Mesenchymal stem cell (in vitro differentiated cells and primary cell): ENCODE data around the gene HOXD9.

Experiments
- DNase-seq: peaks from one replicate; pipeline ENCODE4 v3.0.0-alpha.2; 2013
- H2AFZ ChIP-seq: one replicate; pipeline ENCODE4 v1.6.1; 2013; ENCODE audit warnings: low read depth, mild to moderate bottlenecking, control low read depth, inconsistent platforms, low read length, moderate library complexity
- H2AK5ac ChIP-seq: 2 replicates; pipeline ENCODE4 v1.6.1; 2013; ENCODE audit warnings: low read length, moderate library complexity, mild to moderate bottlenecking, inconsistent platforms; ENCODE audit not compliant: severe bottlenecking
- H2BK120ac ChIP-seq: one replicate; pipeline ENCODE4 v1.6.1; 2013; ENCODE audit warnings: low read depth, mild to moderate bottlenecking, inconsistent platforms, low read length, moderate library complexity
- H2BK12ac ChIP-seq, 2 experiments: one replicate each; pipeline ENCODE4 v1.6.1; 2013; ENCODE audit warnings: inconsistent platforms in 2 of 2, low read length in 2 of 2, mild to moderate bottlenecking in 2 of 2, moderate library complexity in 2 of 2, control low read depth in 1 of 2
- H2BK15ac ChIP-seq: one replicate; pipeline ENCODE4 v1.6.1; 2013; ENCODE audit warnings: mild to moderate bottlenecking, low read depth, inconsistent platforms; ENCODE audit not compliant: poor library complexity, severe bottlenecking
- H2BK5ac ChIP-seq: 2 replicates; pipeline ENCODE4 v1.6.1; 2013; ENCODE audit warnings: low read depth, mild to moderate bottlenecking, low read length, control low read depth, inconsistent platforms; ENCODE audit not compliant: poor library complexity, severe bottlenecking
- H3K14ac ChIP-seq, 2 experiments: one replicate each; pipeline ENCODE4 v1.6.1; 2013; ENCODE audit warnings: inconsistent platforms in 2 of 2, low read length in 2 of 2, control low read depth in 1 of 2, mild to moderate bottlenecking in 1 of 2, moderate library complexity in 1 of 2
- H3K18ac ChIP-seq, 2 experiments: one replicate each; pipeline ENCODE4 v1.6.1; 2013; ENCODE audit warnings: inconsistent platforms in 2 of 2, low read length in 2 of 2, control low read depth in 1 of 2, low read depth in 1 of 2, mild to moderate bottlenecking in 1 of 2
- H3K23ac ChIP-seq, 2 experiments: one replicate each; pipeline ENCODE4 v1.6.1; 2013; ENCODE audit warnings: inconsistent platforms in 2 of 2, low read length in 2 of 2, mild to moderate bottlenecking in 2 of 2, moderate library complexity in 2 of 2, control low read depth in 1 of 2
- H3K27ac ChIP-seq: 2 replicates; pipeline ENCODE4 v1.5.1; 2013; ENCODE audit warnings: mild to moderate bottlenecking, moderate library complexity, low read length, control low read depth, inconsistent platforms; ENCODE audit not compliant: poor library complexity, severe bottlenecking
- H3K27me3 ChIP-seq, 2 experiments: 2 replicates each; pipeline versions ENCODE4 v1.6.1 to v1.7.0; 2013; ENCODE audit warnings: low read length in 2 of 2, mild to moderate bottlenecking in 2 of 2, moderate library complexity in 2 of 2, control low read depth in 1 of 2, inconsistent platforms in 1 of 2; ENCODE audit not compliant: control insufficient read depth in 1 of 2, insufficient read depth in 1 of 2
- H3K36me3 ChIP-seq, 2 experiments: 2 replicates each; pipeline versions ENCODE4 v1.6.1 to v1.7.0; 2013; ENCODE audit warnings: low read length in 2 of 2, control low read depth in 1 of 2, inconsistent platforms in 1 of 2, low read depth in 1 of 2, mild to moderate bottlenecking in 1 of 2; ENCODE audit not compliant: insufficient read depth in 2 of 2, control insufficient read depth in 1 of 2
- H3K4ac ChIP-seq, 2 experiments: one replicate each; pipeline ENCODE4 v1.6.1; 2013; ENCODE audit warnings: inconsistent platforms in 2 of 2, low read length in 2 of 2, mild to moderate bottlenecking in 2 of 2, moderate library complexity in 2 of 2, control low read depth in 1 of 2, low read depth in 1 of 2
- H3K4me1 ChIP-seq: 2 replicates; pipeline ENCODE4 v1.6.1; 2013; ENCODE audit warnings: low read depth, low read length, control low read depth; ENCODE audit not compliant: control insufficient read depth, insufficient read depth
- H3K4me2 ChIP-seq: 2 replicates; pipeline ENCODE4 v1.6.1; 2013; ENCODE audit warnings: low read length, mild to moderate bottlenecking, inconsistent platforms; ENCODE audit not compliant: poor library complexity, severe bottlenecking
- H3K4me3 ChIP-seq, 2 experiments: 2 replicates each; pipeline versions ENCODE4 v1.5.1 to v1.7.0; 2013; ENCODE audit warnings: low read length in 2 of 2, mild to moderate bottlenecking in 2 of 2, control low read depth in 1 of 2, low read depth in 1 of 2; ENCODE audit not compliant: insufficient read depth in 1 of 2
- H3K79me1 ChIP-seq: replicated peaks from 2 replicates; pipeline ENCODE4 v1.6.1; 2013; ENCODE audit warnings: mild to moderate bottlenecking, control low read depth, low read length, inconsistent platforms; ENCODE audit not compliant: poor library complexity, severe bottlenecking
- H3K9ac ChIP-seq: 2 replicates; pipeline ENCODE4 v1.7.0; 2013; ENCODE audit warnings: mild to moderate bottlenecking, low read length, moderate library complexity
- H3K9me3 ChIP-seq: 2 replicates; pipeline ENCODE4 v1.7.0; 2013; ENCODE audit warnings: mild to moderate bottlenecking, low read length; ENCODE audit not compliant: control insufficient read depth
- H4K8ac ChIP-seq: one replicate; pipeline ENCODE4 v1.6.1; 2013; ENCODE audit warnings: inconsistent platforms, mild to moderate bottlenecking, low read length, moderate library complexity
- H4K91ac ChIP-seq: one replicate; pipeline ENCODE4 v1.6.1; 2013; ENCODE audit warnings: mild to moderate bottlenecking, low read length, inconsistent platforms
- WGBS: methylation state at CpG from one replicate; pipeline ENCODE4 v1.1.7; 2013; ENCODE audit warnings: mixed read lengths; 5-methylcytosine and 5-hydroxymethylcytosine counted together

Gene HOXD9

DNA sequence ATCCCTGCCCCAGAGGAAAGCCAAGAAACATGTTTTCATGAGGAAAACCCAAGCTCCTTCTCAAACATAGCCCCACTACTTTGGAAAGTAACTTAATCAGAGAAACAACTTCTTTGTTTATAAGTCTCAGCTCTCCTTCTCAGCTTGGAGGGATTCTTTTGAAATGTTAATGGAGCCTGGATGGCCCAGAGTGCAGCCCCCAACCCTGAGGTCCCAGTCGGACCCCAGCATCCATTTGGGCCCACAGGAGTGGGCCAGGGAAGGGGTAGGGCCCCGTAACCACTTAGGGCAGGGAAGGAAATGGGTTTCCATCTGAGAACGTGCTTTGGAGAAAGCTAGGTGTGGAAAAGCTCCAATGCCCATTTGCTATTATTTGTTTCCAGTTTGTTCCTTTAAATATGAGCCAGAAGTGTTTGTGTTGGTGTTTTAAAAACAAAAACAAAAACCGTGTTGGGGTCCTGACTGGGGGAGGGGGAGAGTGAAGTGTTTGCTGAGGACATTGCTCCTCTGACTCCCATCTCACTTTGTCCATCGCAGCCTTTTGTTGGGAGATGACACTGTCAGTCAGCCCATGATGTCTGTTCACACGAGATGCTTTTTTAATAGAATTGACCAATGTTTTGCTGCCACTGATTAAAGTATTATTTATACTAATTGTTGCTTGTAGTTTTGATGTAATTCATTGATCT, 33.0 kb downstream of the HOXD9 start:
- no peak overlapping the region for H3K4me2 ChIP-seq
- no peak overlapping the region for H2BK12ac ChIP-seq
- no peak overlapping the region for H3K4ac ChIP-seq
- peaks cover 0 to 78% of the 10 kb centered on the region in 2 experiments for H3K27me3 ChIP-seq
- H3K23ac ChIP-seq: no peak overlapping the region
- no peak overlapping the region for H3K4me3 ChIP-seq
- no peak overlapping the region for H3K27ac ChIP-seq
- no peak overlapping the region for H2BK120ac ChIP-seq
- H3K18ac ChIP-seq: no peak overlapping the region
- 13% methylated on average over 6 of the region's 6 CpGs for WGBS
- peaks cover 27% of the 10 kb centered on the region for H3K4me1 ChIP-seq
- no peak overlapping the region for H3K14ac ChIP-seq
- no peak for DNase-seq
- no peak overlapping the region for H2AFZ ChIP-seq
- peaks cover 7 to 13% of the 10 kb centered on the region in 2 experiments for H3K36me3 ChIP-seq
- no peak overlapping the region for H3K9ac ChIP-seq
- peaks cover 7% of the 10 kb centered on the region for H3K79me1 ChIP-seq
- no peak overlapping the region for H2AK5ac ChIP-seq
- no peak overlapping the region for H2BK5ac ChIP-seq
- no peak overlapping the region for H2BK15ac ChIP-seq
- H4K8ac ChIP-seq: no peak overlapping the region
- no peak overlapping the region for H4K91ac ChIP-seq
- no peaks in the 10 kb centered on the region for H3K9me3 ChIP-seq

DNA sequence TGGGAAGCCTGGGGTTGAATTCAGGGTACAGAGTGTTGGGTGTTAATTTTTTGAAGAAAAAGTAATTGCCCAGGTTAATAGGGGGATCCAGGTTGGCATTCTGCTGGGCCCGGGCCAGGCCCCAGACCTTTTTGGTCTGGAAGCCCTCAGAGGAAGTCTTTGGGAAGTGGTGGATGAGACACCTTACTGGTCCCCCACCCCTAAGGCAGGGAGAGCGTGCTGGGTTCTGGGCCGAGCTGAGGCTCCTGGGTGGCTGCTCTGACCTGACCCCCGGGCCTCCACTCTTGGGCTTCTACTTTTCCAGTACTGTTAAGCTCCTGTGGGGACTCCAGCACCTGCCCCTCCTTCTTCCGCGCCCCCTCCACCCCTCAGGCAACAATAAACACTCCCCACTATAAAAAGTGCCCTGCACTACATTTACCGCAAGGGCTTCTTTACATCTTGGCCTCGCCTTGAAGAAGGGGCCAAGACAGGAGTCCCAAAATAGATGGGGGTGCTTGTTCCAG, 33.8 kb downstream of the HOXD9 start:
- H3K9ac ChIP-seq: no peak overlapping the region
- peak overlapping the region in 1 of 2 experiments; percentile 74 for H3K4me3 ChIP-seq
- H2AK5ac ChIP-seq: no peak overlapping the region
- H3K79me1 ChIP-seq: peaks cover 5% of the 10 kb centered on the region
- no peak overlapping the region for H3K23ac ChIP-seq
- H2BK5ac ChIP-seq: no peak overlapping the region
- peaks cover 3 to 13% of the 10 kb centered on the region in 2 experiments for H3K36me3 ChIP-seq
- H2AFZ ChIP-seq: no peak overlapping the region
- 17% methylated on average over 7 of the region's 8 CpGs for WGBS
- H2BK15ac ChIP-seq: no peak overlapping the region
- H4K91ac ChIP-seq: no peak overlapping the region
- H3K4ac ChIP-seq: no peak overlapping the region
- H4K8ac ChIP-seq: no peak overlapping the region
- H2BK120ac ChIP-seq: no peak overlapping the region
- peaks cover 0 to 78% of the 10 kb centered on the region in 2 experiments for H3K27me3 ChIP-seq
- no peak overlapping the region for H3K27ac ChIP-seq
- no peak overlapping the region for H3K14ac ChIP-seq
- no peak overlapping the region for H3K18ac ChIP-seq
- peaks cover 27% of the 10 kb centered on the region for H3K4me1 ChIP-seq
- H2BK12ac ChIP-seq: no peak overlapping the region
- H3K4me2 ChIP-seq: no peak overlapping the region
- H3K9me3 ChIP-seq: no peaks in the 10 kb centered on the region
- no peak for DNase-seq

- peak within 1 kb of the TSS; percentile 83 for H3K4me2 ChIP-seq
- peaks cover 24% of the 10 kb centered on the region for H3K4me1 ChIP-seq
- no peaks in the 10 kb centered on the region for H3K9me3 ChIP-seq
- H4K91ac ChIP-seq: no peak within 1 kb of the TSS
- H2BK5ac ChIP-seq: no peak within 1 kb of the TSS
- peaks cover 5% of the 10 kb centered on the region for H3K79me1 ChIP-seq
- no peak within 1 kb of the TSS for H2AK5ac ChIP-seq
- no peak within 1 kb of the TSS for H2AFZ ChIP-seq
- no peak within 1 kb of the TSS for H3K4ac ChIP-seq
- H3K23ac ChIP-seq: no peak within 1 kb of the TSS
- peaks cover 3 to 13% of the 10 kb centered on the region in 2 experiments for H3K36me3 ChIP-seq
- peak within 1 kb of the TSS; percentile 38 to 74 for H3K4me3 ChIP-seq
- no peak within 1 kb of the TSS for H3K18ac ChIP-seq
- no peak within 1 kb of the TSS for H3K14ac ChIP-seq
- 8% methylated on average over 37 of the region's 48 CpGs for WGBS
- H3K27ac ChIP-seq: no peak within 1 kb of the TSS
- no peak within 1 kb of the TSS for H2BK15ac ChIP-seq
- peaks cover 0 to 83% of the 10 kb centered on the region in 2 experiments for H3K27me3 ChIP-seq
- H2BK12ac ChIP-seq: no peak within 1 kb of the TSS
- H2BK120ac ChIP-seq: no peak within 1 kb of the TSS
- peak within 1 kb of the TSS; percentile 75 for H3K9ac ChIP-seq
- no peak within 1 kb of the TSS for H4K8ac ChIP-seq
- no peak for DNase-seq
These were observed 34.4 kb downstream of the HOXD9 start, which contains the start of gene HOXD3 for GRCh38 chr2:176156807-176157498. Gene HOXD3 (plus strand): TSS chr2:176157307. CDS start chr2:176169115, 11,808 bp downstream.

DNA sequence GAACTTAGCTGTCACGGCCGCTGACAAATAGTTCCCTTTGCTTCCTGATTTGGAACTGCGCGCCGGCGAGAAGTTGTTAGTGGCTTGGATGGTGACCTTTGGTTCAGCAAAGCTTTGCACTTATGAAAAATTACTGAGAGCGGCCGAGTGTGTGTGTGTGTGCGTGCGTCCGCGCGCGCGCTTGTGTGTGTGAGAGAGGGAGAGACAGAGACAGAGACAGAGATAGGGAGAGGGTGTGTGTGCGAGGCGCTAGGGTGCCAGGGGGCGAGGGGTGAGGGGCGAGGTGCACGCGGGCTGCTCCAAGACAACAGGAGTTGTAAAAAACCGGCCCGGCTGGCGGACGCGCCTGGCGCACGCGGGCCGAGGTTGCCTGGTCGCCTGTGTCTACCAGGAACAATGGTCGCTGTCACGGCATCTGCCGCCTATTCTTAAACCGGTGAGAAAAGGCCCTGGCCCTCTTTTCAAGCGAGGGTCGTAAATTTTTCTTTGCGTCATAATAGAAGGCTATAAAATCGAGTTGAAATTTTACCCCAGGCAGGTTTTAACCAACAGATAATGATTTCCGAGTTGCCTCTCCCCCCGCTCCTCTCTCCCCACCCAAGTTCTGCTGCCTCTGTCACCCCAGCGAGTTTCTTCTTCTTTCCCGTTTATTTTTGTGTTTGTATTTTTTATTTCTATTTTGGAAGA, 35.1 kb downstream of the HOXD9 start:
- Histone ChIP-seq H3K4ac (no peak overlapping the region), H2AFZ (no peak overlapping the region), H3K18ac (no peak overlapping the region), H2AK5ac (no peak overlapping the region), H2BK15ac (no peak overlapping the region), H4K91ac (no peak overlapping the region), H3K4me1 (peaks cover 27% of the 10 kb centered on the region), H2BK12ac (no peak overlapping the region), H3K23ac (no peak overlapping the region), H4K8ac (no peak overlapping the region), H2BK120ac (no peak overlapping the region), H3K27ac (no peak overlapping the region), H3K4me2 (peak overlapping the region; percentile 83), H3K4me3 (peak overlapping the region in 1 of 2 experiments; percentile 74), H3K36me3 (peaks cover 3 to 11% of the 10 kb centered on the region in 2 experiments), H2BK5ac (no peak overlapping the region), H3K27me3 (peaks cover 0 to 87% of the 10 kb centered on the region in 2 experiments), H3K9ac (peak overlapping the region; percentile 75), H3K79me1 (peaks cover 5% of the 10 kb centered on the region), H3K9me3 (no peaks in the 10 kb centered on the region), H3K14ac (no peak overlapping the region)
- WGBS: 1% methylated on average over 35 of the region's 43 CpGs
- no peak for DNase-seq
